Body of pancreas (tissue), 4 donors: ENCODE results near the gene CLUH. TPM values are rescaled to one million over a fixed set of nuclear protein-coding genes. Genes with fewer than 3 reads are reported as not detected.

Experiments
- ATAC-seq: fragments of 150-250 bp; one replicate; pipeline ENCODE4 v1.9.1; 2016
- DNase-seq, 4 donors: peaks; one replicate each; pipeline ENCODE4 v3.0.0-alpha.2; 2019
- H3K27ac ChIP-seq, 4 donors: fragments of 200-600 bp; sonication (generic); 1 replicate in 3 of 4; 2 replicates in 1 of 4; pipeline versions ENCODE4 v1.5.1 to v1.6.1; 2016 to 2019; ENCODE audit warnings: mild to moderate bottlenecking in 1 of 4, mixed read lengths in 1 of 4, moderate library complexity in 1 of 4
- H3K27me3 ChIP-seq, 2 donors: fragments of 200-600 bp; sonication (generic); one replicate each; pipeline ENCODE4 v1.6.0; 2016; ENCODE audit warnings: mild to moderate bottlenecking in 1 of 2
- H3K36me3 ChIP-seq, 2 donors: fragments of 200-600 bp; sonication (generic); replicated peaks in 1 of 2; 2 replicates each; pipeline ENCODE4 v1.5.1; 2016; ENCODE audit warnings: low read depth in 2 of 2; ENCODE audit not compliant: insufficient read depth in 1 of 2
- H3K4me1 ChIP-seq: fragments of 200-600 bp; sonication (generic); one replicate; pipeline ENCODE4 v1.6.0; 2016
- H3K4me3 ChIP-seq, 2 donors: fragments of 200-600 bp; sonication (generic); 1 replicate in 1 of 2; 2 replicates in 1 of 2; pipeline ENCODE4 v1.5.1; 2016 to 2019
- H3K9me3 ChIP-seq, 3 donors: fragments of 200-600 bp; sonication (generic); 1 replicate in 2 of 3; 2 replicates in 1 of 3; pipeline ENCODE4 v1.5.1; 2016
- POLR2A ChIP-seq, 3 donors: fragments of 450-650 bp; IDR thresholded peaks; one replicate each; pipeline ENCODE4 v1.6.1; 2016; ENCODE audit warnings: antibody characterized with exemption in 3 of 3, mild to moderate bottlenecking in 2 of 3
- WGBS, 2 donors: methylation state at CpG; one replicate each; pipeline ENCODE4 v1.1.5; 2017; 5-methylcytosine and 5-hydroxymethylcytosine counted together
- intact Hi-C: fragments of 100-400 bp; cut with DNase I; formaldehyde crosslinking; loops from one replicate; pipeline ENCODE4 v1.15.1; 2023
- total RNA-seq, 2 donors: library from RNA; depleted of rRNA; stranded (reverse); fragments of >200 nt; gene quantifications; one replicate each; pipeline ENCODE4 v1.1.0, GENCODE V29; 2016
- TF ChIP-seq, protein P1 (sequence below), 7 experiments: fragments of 450-650 bp in 4 of 7; fragments of 200-600 bp in 3 of 7; sonication (generic) in 3 of 7; IDR thresholded peaks; one replicate each; pipeline ENCODE4 v1.5.1; 2016 to 2019; ENCODE audit warnings: antibody characterized with exemption in 7 of 7

The CLUH gene
- total RNA-seq, 2 donors from 2014 or later, result 53.2 to 167 TPM

DNA sequence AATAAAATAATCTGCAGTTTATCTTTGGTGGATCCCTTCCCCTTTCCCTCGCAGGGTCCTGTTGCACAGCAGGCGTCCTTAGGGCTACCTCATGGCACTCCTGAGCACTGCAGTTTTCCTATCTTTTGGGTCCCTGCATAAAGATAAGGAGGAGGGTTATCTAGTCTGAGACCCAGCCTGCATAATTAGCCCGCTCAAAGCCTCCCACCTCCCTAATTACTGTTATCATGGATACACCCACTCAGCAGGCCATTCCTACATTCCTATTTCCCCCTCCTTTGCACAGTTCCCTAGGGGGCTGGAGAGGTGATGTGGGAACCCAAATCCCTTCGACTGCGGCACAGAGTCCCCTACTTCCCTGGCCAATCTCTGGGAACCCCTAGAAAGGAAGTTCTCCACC is 5.1 kb upstream of the CLUH start:
- Histone ChIP-seq H3K9me3 (no peaks in the 10 kb centered on the region), H3K27me3 (no peaks in the 10 kb centered on the region), H3K36me3 (no peaks in the 10 kb centered on the region), H3K27ac (no peak overlapping the region), H3K4me3 (no peak overlapping the region), H3K4me1 (peaks cover 10% of the 10 kb centered on the region)
- TF ChIP-seq, protein P1, sequence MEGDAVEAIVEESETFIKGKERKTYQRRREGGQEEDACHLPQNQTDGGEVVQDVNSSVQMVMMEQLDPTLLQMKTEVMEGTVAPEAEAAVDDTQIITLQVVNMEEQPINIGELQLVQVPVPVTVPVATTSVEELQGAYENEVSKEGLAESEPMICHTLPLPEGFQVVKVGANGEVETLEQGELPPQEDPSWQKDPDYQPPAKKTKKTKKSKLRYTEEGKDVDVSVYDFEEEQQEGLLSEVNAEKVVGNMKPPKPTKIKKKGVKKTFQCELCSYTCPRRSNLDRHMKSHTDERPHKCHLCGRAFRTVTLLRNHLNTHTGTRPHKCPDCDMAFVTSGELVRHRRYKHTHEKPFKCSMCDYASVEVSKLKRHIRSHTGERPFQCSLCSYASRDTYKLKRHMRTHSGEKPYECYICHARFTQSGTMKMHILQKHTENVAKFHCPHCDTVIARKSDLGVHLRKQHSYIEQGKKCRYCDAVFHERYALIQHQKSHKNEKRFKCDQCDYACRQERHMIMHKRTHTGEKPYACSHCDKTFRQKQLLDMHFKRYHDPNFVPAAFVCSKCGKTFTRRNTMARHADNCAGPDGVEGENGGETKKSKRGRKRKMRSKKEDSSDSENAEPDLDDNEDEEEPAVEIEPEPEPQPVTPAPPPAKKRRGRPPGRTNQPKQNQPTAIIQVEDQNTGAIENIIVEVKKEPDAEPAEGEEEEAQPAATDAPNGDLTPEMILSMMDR (IDR thresholded peaks at IDR 0.05), result no peak
- no peak for TF ChIP-seq POLR2A (IDR thresholded peaks at IDR 0.05)
- WGBS, 2 donors, result 73 to 74% methylated on average over 5 of the region's 5 CpGs
- intact Hi-C loops, result no loop called here
- no peak for ATAC-seq
- no peak for DNase-seq

DNA sequence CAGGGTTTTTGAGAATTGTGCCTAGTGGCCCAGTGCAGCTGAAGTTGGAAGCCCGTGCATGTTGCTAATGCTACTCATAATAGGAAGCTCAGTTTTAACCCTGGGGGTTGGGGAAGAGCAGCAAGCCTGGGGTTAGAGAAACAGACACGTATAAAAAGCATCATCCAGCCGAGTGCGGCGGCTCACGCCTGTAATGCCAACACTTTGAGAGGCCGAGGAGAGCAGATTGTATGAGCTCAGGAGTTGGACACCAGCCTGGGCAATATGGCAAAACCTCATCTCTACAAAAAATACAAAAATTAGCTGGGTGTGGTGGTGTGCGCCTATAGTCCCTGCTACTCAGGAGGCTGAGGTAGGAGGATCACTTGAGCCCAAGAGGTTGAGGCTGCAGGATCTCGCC is 2.3 kb upstream of the CLUH start:
- 86 to 93% methylated on average over 9 of the region's 9 CpGs for WGBS, 2 donors
- Histone ChIP-seq H3K4me1 (peaks cover 30% of the 10 kb centered on the region), H3K27ac (no peak overlapping the region), H3K36me3 (no peaks in the 10 kb centered on the region), H3K4me3 (no peak overlapping the region), H3K27me3 (no peaks in the 10 kb centered on the region), H3K9me3 (no peaks in the 10 kb centered on the region)
- ATAC-seq (no peak), DNase-seq (no peak)
- intact Hi-C loops, result no loop called here
- no peak for TF ChIP-seq POLR2A (IDR thresholded peaks at IDR 0.05)
- TF ChIP-seq, protein P1 (IDR thresholded peaks at IDR 0.05), result no peak

DNA sequence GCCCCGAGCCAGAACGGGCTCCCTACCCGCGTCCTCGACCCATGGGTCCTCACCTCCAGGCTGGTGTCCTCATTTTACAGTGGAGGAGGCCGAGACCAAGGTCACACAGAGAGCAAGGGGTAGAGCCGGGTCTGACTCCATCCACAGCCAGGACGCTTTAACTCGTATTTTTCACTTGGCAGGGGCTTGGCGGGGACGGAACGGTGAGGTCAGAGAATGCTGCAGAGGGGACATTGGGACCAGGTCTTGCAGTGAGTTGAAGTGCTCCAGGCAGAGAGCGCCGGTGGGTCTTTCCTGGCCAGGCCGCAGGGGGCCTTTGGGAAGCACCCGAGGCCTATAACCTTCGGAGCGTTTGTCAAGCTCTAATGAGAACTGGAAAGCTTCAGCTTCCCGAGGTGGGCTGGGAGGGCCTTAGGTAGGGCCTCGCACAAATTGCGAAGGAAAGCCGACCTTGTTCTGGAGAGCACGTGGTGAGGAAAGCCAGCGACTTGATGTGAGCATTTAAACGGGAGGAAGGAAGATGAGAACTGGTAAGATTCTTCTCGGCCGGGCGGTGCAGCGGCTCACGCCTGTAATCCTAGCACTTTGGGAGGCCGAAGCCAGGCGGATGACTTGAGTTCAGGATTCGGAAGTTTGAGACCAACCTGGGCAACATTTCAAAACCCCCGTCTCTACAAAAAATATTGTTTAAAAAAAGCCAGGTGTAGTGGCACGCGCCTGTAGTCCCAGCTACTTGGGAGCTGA is 908 bp upstream of the CLUH start:
- intact Hi-C loops, result no loop called here
- H3K4me1 ChIP-seq, result peaks cover 44% of the 10 kb centered on the region
- H3K27me3 ChIP-seq, result no peaks in the 10 kb centered on the region
- WGBS, 2 donors, result 54 to 67% methylated on average over 27 to 34 of the region's 36 CpGs
- DNase-seq, result no peak
- no peak for ATAC-seq
- H3K4me3 ChIP-seq, result peak overlapping the region; percentile 50 to 83
- no peaks in the 10 kb centered on the region for H3K36me3 ChIP-seq
- no peaks in the 10 kb centered on the region for H3K9me3 ChIP-seq
- TF ChIP-seq, protein P1 (IDR thresholded peaks at IDR 0.05), result no peak
- TF ChIP-seq POLR2A (IDR thresholded peaks at IDR 0.05), result no peak
- H3K27ac ChIP-seq, result peak overlapping the region; percentile 82 to 93 (median 88)

DNA sequence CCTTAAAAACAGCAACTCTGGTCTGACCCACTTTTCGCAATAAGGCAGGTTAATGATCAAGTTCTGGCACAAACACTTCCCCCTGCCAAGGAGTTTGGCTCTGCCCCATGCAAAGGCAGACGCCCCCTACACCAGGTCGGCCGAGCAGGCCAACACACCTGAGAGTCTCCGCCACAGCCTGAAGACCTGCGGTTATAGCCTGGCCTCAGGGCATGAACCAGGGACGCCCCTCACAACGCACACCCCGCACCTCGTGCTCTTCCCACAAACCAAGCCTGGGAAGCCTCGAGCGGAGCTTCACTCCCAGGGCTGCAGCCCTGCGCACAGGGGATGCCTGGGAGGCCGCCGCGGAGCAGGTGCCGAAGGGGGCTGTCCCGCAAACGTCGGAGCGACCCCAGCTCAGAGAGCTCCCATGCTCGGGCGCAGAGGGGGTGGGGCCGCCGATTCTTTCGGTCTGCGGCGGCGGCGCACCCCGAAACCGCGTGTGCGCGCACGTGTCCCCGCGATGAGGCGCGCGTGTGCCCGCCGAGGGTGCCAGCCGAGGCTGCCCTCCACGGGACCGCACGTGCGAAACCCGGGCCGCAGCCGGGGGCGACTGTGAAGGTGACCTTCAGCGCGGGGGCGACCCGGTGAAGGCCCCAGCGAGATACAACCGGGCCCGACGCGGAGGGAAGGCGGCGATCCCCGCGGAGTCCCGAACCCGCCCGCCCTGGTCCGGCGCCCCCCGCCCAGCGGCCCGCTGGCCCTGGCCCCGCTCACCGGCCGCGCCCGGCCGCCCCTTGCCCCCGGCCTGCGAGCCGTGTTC is 559 bp downstream of the CLUH start:
- Histone ChIP-seq H3K27me3 (no peaks in the 10 kb centered on the region), H3K36me3 (no peaks in the 10 kb centered on the region), H3K9me3 (no peaks in the 10 kb centered on the region), H3K4me1 (peaks cover 59% of the 10 kb centered on the region), H3K4me3 (peak overlapping the region; percentile 50 to 83), H3K27ac (peak overlapping the region; percentile 82 to 93 (median 92))
- DNase-seq, result peak; percentile 66 to 82 (median 77)
- 0% methylated on average over 72 of the region's 82 CpGs; no CpG with 5 or more reads in 1 of the 2 donors for WGBS, 2 donors
- intact Hi-C loops, result no loop called here
- peak; percentile 43 to 73 (median 72) for TF ChIP-seq POLR2A (IDR thresholded peaks at IDR 0.05)
- TF ChIP-seq, protein P1 (IDR thresholded peaks at IDR 0.05), result no peak
- ATAC-seq, result peak; percentile 41
